HG02884 (cell line): ENCODE results near the gene SLC4A9.
"Not testable (repeated sequence)": the region's sequence is repeated elsewhere in the genome, so short reads cannot be mapped to it uniquely, and the experiment has no call there.

Experiments used
- ATAC-seq: cut with Tn5 transposase; IDR thresholded peaks from one replicate; pipeline ENCODE4 v1.9.1; 2021; ENCODE audit warnings: mild to moderate bottlenecking, moderate library complexity; ENCODE audit not compliant: unreplicated experiment

Gene SLC4A9

GRCh38 chr5:140399979-140400729, 40.2 kb downstream of the SLC4A9 start:
- ATAC-seq: peak; percentile 0

DNA sequence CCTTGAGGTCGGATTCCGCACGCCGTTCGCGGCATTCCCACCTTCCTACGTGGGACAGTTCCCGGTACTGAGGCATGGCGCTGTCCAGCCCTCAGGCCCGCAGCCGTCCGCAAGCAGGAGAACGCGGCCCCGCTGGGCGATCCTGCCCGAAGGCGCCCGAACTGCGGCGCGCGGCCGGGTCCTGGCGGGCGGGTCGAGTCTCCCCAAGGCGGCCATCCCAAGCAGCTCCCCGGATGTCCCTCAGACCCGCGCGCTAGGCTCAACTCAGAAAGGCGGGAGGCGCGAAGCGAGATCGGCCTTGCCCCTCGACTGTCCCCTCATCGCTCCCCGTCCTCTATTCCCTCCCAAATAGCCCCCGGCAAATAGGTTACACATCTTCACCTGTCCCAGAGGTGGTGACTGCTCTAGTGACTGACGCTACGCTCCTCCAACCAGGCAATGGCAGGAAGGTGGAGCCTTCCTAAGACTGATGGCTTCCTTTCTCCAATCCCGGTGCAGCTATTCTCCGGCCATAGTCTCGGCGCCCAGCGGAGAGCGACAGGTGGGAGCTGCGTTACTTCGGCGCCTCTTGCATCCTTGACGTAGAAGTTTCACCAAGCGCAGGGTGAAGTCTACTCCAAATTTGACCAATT, 40.9 kb downstream of the SLC4A9 start:
- peak; percentile 60 for ATAC-seq

DNA sequence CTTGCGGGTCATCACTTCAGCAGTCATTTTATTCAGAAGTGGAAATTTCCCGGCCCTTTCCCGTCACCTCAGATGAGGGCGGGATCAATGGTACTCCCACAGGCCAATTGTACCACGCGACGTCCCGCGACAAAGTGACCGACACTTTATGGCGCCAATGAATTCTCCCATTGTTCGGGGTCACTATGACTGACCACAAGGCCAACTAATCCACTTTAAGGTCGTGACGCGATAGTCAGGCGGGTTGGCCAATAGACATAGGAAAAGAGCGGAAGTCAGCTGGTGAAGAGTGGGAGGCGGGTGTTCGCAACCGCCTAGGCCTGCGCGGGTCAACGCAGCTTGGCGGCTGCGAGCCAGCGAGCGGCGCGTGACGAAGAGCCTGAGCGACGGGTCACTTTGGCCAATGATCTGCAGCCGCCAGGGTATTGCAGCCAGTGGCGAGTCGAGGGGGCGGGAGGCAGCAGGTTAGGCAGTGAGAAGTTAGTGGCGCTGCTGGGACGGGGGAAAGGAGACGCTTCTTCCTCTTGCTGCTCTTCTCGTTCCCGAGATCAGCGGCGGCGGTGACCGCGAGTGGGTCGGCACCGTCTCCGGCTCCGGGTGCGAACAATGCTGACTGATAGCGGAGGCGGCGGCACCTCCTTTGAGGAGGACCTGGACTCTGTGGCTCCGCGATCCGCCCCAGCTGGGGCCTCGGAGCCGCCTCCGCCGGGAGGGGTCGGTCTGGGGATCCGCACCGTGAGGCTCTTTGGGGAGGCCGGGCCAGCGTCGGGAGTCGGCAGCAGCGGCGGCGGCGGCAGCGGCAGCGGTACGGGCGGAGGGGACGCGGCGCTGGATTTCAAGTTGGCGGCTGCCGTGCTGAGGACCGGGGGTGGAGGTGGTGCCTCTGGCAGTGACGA, 41.6 kb downstream of the SLC4A9 start, which contains the start of gene ANKHD1:
Gene ANKHD1 (plus strand): TSS at position 472 of the 896 bp plus-strand sequence. CDS start 135 bp downstream, at position 607.
- ATAC-seq: peak; percentile 78

- ATAC-seq: no peak
These were observed 42.5 kb downstream of the SLC4A9 start for GRCh38 chr5:140402258-140403074.

- ATAC-seq: no peak
These were observed 43.6 kb downstream of the SLC4A9 start for GRCh38 chr5:140403613-140404012.

- ATAC-seq: no peak
These were observed 48.8 kb downstream of the SLC4A9 start for GRCh38 chr5:140408750-140409241.

DNA sequence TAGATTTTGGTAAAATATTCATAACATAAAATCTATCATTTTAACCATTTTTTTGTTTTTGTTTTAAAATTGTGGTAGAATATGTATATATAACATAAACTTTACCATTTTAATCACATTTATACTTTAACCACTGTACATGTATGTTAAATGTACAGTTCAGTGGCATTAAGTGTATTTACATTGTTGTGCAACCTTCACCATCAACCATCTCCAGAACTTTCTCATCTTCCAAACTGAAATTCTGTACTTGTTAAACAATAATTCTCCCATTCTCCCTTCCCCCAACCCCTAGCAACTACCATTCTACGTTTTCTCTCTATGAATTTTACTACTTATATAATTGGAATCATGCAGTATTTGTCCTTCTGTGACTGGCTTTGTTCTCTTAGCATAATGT, 53.2 kb downstream of the SLC4A9 start:
- no peak for ATAC-seq

GRCh38 chr5:140417235-140417634, 57.2 kb downstream of the SLC4A9 start:
- ATAC-seq: no peak

DNA sequence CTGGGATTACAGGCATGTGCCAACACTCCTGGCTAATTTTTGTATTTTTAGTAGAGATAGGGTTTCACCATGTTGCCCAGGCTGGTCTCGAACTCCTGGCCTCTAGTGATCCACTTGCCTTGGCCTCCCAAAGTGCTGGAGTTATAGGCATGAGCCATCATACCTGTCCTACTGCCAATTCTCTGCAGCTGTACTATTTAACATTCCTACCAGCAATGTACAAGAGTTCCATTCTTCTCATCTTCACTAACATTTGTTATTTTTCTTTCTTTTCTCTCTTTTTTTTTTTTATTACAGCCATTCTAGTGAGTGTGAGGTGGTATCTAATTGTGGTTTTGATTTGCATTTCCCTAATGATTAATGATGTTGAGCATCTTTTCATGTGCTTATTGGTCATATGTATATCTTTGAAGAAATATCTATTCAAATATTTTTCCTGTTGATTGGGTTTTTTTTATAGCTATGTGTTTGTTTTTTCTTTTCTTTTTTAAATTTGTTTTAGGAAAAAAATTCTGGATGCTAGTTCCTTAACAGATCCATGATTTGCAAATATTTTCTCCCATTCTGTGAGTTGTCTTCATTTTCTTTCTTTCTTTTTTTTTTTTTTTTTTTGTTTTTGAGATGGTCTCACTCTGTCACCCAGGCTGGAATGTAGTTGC, 59.0 kb downstream of the SLC4A9 start:
- no peak for ATAC-seq

GRCh38 chr5:140420226-140420570, 60.2 kb downstream of the SLC4A9 start:
- no peak for ATAC-seq

- ATAC-seq: no peak
These were observed 60.8 kb downstream of the SLC4A9 start for GRCh38 chr5:140420665-140421361.

- not testable (repeated sequence) for ATAC-seq
These were observed 61.4 kb downstream of the SLC4A9 start for GRCh38 chr5:140421375-140421774.

- no peak for ATAC-seq
These were observed 63.6 kb downstream of the SLC4A9 start for GRCh38 chr5:140423609-140424008.

GRCh38 chr5:140424135-140424534, 64.1 kb downstream of the SLC4A9 start:
- no peak for ATAC-seq
